ENCODE measurements around the gene LSP1.
"Not testable (repeated sequence)": the region's sequence is repeated elsewhere in the genome, so short reads cannot be mapped to it uniquely, and the experiment has no call there.

Gene LSP1, protein sequence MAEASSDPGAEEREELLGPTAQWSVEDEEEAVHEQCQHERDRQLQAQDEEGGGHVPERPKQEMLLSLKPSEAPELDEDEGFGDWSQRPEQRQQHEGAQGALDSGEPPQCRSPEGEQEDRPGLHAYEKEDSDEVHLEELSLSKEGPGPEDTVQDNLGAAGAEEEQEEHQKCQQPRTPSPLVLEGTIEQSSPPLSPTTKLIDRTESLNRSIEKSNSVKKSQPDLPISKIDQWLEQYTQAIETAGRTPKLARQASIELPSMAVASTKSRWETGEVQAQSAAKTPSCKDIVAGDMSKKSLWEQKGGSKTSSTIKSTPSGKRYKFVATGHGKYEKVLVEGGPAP

DNA sequence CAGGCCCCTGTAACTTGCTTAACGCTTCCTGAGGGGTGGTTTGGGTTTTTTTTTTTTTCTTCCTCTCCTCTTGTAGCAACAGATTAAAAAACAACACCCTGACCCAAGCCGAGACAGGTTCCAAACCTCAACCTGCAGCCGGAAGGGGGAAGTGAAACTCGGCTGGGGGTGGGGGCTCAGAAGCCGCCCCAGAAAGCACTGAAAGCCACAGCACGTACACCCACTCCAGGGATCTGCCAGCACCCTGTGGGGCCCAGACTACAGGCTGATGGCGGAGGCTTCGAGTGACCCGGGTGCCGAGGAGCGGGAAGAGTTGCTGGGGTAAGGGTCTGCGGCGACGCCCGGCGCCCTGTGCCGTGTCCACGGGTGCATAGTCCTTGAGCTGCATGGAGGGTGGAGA is at the start of gene LSP1:
LSP1 (plus strand) TSS at position 208 of the 400 bp plus-strand sequence; CDS start at position 269, 61 bp downstream.
- DNase-seq (ENCODE audit: low read depth in 2 of 2, low spot score in 1 of 2): peak; percentile 47 to 59

DNA sequence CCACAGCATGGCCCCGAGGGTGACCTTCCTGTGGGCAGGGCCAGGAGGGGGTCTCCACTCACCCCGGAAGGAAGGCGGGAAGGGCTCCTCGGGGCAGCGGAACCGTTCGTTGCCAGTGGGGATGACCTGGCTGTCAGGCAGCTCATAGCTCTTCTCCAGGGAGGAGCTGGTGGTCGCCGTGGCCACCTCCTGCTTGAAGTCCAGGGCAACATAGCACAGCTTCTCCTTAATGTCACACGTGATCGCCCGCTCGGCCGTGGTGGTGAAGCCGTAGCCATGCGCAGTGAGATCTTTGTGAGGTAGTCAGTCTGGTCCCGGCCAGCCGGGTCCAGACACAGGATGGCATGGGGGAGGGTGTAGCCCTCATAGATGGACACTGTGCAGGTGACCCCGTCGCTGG is 49.6 kb upstream of the LSP1 start:
- DNase-seq (ENCODE audit: low read depth in 2 of 2, low spot score in 1 of 2): no peak

DNA sequence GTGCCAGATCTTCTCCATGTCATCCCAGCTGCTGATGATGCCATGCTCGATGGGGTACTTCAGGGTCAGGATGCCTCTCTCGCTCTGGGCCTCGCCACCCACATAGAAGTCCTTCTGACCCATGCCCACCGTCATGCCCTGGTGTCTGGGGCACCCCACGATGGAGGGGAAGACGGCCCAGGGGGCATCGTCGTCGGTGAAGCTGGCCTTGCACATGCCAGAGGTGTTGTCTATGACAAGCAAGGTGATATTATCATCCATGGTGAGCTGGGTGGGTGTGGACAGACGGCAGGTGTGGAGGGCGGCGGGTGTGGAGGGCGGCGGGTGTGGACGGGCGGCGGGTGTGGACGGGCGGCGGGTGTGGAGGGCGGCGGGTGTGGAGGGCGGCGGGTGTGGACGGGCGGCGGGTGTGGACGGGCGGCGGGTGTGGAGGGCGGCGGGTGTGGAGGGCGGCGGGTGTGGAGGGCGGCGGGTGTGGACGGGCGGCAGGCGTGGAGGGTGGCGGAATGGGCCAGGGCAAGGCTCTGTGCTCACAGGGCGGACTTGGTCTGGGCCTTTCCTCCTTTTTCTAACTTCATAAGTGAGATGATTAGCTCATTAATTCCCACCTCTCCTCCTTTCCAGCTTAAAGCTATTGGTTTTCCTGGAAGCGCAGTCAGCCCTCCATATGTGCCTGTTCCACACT is 48.9 kb upstream of the LSP1 start:
- DNase-seq (ENCODE audit: low read depth in 2 of 2, low spot score in 1 of 2): not testable (repeated sequence)

DNA sequence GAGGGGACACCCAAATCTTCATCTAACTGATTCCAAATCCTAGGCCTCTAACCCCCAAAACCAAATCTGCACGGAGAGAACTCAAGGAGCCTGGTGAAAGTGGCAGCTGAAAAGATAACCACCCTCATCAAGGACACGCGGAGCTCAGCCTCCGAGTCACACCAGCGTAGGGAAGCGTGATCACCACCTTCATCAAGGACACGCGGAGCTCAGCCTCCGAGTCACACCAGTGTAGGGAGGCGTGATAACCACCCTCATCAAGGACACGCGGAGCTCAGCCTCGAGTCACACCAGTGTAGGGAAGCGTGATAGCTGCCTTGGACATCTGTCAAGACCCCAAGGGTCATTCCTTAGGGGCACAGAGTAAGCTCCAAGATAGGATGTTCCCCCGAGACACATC is 47.4 kb upstream of the LSP1 start:
- DNase-seq (ENCODE audit: low read depth in 2 of 2, low spot score in 1 of 2): no peak

DNA sequence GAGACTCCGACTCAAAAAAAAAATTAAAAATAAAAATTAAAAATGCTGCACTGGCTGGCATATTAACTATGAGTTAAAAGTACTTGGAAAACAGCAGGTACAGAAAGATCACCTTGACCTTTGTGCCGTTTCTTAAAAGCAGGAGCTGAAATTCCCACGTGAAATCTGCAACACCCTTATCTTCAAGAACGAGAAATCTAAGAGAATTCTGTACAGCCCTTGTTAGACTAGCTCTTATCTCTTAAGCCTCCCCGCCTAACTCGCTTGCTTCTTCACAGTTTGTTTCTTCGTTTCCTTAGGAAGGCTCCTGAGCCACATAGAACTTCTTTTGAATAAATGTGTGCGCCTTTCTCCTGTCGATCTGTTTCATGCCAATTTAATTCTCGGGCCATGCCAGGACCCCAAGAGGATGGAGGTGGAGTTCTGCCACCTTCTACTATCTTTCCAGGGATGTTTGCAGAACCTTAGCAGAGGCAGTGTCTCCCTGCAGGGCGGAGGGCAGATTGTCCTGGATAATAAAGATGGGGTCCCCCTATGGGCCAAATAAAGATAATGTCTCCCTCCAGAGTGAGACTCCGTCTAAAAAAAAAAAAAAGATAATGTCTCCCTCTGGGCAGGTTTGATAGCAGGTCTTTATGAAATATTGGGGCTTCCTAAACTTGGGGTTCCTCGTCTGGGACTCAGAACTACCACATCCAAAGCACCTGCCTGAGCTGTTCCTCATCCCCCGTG is 45.5 kb upstream of the LSP1 start:
- no peak for DNase-seq (ENCODE audit: low read depth in 2 of 2, low spot score in 1 of 2)

DNA sequence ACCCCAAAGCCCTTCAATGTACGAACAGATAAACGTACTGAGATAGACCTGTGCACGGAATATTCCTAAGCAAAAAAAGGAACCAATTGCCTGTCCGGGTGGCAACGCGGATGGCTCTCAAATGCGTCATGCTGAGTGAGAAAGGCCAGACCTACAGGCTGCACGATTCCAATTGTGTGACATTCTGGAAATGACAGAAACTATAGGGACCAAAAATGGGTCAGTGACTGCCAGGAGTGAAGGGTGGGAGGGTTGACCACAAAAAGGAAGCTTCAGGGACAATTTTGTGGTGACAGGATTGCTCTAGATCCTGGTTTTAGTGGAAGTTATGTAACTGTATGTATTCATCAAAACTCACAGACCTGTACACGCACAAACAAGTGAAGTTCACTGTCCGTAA is 42.1 kb upstream of the LSP1 start:
- DNase-seq (ENCODE audit: low read depth in 2 of 2, low spot score in 1 of 2): no peak

DNA sequence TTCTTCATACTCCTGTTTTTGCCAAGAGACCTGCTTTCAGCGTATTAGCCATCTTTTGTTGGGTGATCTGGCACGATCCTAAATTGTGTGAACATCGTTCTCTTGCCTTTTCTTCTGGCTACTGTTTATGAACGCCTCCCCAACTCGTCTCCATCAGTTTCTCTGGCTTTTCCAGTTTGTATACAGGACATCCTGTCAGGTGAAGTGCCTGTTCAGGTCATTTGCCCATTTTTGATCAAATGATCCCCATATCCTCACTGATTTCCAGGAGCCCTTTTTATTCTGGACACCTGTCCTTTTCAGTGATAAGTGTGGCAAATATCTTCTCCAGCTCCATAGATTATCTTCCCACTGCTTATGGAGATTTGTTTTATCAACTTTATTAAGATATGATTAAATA is 40.6 kb upstream of the LSP1 start:
- no peak for DNase-seq (ENCODE audit: low read depth in 2 of 2, low spot score in 1 of 2)

DNA sequence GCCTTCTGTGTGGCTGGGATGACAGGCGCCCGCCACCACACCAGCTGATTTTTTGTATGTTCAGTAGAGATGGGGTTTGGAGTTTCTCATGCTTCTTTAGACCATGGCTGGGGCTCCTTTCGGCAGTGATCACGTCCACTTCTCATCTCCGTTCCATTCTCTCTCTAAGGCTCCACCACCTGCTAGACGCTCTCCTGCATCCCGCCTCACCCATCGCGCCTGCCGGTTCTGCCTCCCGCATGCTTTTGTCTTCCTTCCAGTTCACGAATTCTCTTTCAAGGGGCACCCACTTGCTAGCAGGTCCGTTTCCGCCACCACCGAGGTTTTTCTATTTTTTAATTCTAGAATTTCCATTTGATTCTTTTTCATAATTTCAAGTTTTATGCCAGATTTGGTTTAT is 40.1 kb upstream of the LSP1 start:
- DNase-seq (ENCODE audit: low read depth in 2 of 2, low spot score in 1 of 2): no peak

DNA sequence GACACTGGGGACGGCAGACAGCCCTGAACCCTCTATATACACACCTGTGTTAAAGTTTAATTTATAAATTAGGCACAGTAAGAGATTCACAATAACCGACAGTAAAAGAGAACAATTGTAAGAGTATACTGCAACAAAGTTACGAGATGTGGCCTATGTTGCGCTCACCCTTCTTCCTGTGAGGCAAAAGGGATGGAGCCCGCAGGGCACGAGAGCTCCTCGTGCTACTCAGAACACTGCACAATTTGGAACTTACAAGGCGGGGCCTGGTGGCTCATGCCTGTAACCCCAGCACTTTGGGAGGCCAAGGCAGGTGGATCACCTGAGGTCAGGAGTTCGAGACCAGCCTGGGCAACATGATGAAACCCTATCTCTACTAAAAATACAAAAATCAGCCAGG is 39.5 kb upstream of the LSP1 start:
- not testable (repeated sequence) for DNase-seq (ENCODE audit: low read depth in 2 of 2, low spot score in 1 of 2)

DNA sequence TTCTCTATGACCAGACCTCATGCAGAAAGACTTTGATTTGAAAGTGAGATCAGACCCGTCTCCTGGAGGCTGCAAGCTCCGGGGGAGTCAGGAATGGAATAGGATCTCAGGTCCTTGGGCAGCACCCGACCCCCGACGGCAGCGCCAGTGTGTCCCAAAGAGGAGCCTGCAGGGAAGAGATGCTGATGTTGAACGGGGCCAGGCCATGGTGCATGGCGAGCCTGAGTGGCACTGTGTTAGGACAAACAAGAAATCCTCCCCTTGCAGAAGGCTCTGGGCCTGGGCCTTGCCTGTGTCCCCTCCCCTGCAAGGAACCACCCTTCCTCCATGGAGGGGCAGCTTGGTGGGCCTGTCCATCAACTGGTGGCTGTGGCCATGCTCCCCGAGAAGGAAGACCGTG is 38.2 kb upstream of the LSP1 start:
- no peak for DNase-seq (ENCODE audit: low read depth in 2 of 2, low spot score in 1 of 2)

DNA sequence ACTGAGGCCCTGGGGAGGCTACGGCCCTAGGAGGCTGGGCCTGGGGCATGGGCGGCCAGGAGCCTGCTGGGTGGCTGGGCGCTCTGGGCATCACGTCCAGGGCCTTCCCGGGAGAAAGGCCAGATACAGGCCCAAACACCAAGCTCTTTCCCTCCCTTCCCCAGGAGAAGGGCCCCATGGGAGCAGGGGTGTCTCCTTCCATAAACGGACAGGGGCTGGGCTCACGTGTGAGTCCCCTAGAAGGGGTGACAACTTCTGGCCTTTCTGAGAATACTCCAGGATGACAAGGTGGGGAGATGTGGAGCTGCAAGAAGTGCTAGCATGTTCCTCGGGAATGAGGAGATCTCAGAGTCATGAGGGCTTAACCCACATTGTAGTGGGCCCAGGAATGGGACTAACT is 37.6 kb upstream of the LSP1 start:
- no peak for DNase-seq (ENCODE audit: low read depth in 2 of 2, low spot score in 1 of 2)

DNA sequence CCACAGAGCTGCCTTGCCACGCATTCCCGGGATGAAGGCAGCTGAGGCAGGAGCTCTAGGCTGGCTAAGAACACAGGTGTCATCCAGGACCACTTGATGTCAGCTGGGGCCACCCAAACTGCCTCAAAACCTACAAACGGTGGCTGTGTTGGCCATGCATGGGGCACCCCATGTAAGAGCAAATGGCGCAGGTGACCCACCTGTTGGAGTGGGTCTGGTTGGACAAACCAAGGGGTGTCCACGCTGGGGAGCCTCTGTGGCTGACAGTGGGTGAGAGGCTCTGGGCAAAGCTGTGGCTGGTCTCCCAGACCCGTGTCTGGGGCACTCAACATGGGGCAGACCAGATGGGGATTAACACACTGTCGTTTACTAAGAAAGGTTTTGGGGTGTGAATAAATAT is 37.1 kb upstream of the LSP1 start:
- no peak for DNase-seq (ENCODE audit: low read depth in 2 of 2, low spot score in 1 of 2)

DNA sequence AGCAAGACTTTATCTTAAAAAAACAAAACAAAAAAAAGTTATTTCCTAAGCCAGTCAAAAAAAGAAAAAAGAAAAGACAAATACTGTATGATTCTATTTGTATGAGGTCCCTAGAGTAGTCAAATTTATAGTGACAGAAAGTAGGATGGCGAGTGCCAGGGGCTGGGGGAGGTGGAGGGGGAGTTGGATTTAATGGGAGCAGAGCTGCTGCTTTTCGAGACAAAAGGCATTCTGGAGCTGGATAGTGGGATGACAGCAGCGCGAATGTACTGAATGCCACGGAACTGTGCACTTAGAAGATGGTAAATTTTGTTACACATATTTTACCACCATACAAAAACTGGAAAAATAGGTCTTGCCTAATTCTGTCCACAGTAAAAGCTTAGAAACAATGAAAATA is 35.9 kb upstream of the LSP1 start:
- no peak for DNase-seq (ENCODE audit: low read depth in 2 of 2, low spot score in 1 of 2)

DNA sequence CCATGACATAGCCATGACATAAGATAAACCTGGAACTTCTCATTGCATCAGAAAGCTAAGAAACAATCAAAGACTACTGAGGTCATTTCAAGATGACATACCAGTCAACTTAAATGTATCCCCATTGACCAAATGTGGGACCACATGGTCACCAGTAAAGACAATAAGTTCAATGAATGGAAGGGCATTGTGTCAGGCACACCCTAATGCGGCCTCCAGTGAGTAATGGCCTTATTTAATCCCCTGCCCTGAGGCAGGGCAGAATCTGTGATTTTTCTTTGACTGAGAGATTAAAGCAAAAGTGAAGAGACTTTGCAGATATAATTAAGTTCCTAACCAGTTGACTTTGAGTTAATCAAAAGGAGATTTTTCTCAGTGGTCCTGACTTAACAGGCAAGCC is 35.4 kb upstream of the LSP1 start:
- DNase-seq (ENCODE audit: low read depth in 2 of 2, low spot score in 1 of 2): no peak

DNA sequence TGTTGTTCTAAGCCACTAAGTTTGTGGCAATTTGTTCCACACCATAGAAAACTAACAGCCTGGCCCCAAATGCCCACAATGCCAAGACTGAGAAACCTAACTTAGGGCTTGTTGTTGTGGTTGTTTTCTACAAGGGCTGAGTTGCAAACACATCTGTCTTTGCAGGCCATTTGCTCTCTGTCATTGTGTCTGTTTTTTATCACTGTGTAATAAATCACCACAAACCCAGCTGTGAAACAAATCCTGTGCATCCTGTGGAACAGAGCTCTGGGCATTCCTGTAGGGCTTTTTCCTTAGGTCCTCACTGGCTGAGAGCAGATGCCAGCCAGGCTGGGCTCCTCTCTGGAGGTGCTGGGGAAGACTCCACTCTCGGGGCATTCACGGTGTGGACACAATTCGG is 33.8 kb upstream of the LSP1 start:
- no peak for DNase-seq (ENCODE audit: low read depth in 2 of 2, low spot score in 1 of 2)

DNA sequence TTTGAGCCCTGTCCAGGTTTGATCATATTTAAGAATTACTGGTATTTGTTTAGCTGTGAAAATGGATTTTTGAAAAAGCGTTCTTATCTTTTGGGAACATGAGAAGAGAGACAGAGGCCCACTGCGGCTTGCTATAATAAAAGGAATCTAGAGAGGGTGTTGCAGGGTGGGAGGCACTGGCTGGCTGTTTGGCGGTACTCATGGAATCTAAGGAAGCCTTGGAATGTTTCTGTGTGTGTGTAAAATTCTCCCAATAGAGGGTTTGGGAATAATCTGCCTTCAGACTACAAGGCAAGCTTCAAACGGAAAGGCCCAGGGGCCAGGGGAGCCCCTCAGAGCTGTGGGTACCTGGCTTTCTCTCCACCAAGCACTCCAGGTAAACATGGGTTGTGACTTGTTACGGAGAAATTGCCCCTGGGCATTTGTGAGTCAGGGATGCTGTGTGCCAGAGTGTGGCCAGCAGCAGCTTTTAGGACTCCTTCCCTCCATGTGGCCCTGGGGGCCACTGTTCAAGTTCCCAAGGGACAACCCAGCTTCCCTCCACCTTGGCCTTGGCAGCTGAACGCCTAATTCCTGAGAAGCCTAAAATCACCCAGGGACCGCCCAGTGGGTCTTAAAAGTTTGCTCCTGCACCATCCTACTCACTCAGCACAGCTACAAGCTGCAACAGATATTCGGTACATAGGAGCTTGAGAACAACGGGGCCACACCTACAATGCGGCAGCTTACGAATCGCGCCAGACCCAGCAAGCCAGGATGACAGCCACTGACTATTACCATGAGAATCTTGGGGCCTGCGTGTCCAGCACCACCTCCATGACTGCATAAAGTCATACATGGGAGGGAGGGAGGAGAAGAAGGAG is 32.2 kb upstream of the LSP1 start:
- no peak for DNase-seq (ENCODE audit: low read depth in 2 of 2, low spot score in 1 of 2)

DNA sequence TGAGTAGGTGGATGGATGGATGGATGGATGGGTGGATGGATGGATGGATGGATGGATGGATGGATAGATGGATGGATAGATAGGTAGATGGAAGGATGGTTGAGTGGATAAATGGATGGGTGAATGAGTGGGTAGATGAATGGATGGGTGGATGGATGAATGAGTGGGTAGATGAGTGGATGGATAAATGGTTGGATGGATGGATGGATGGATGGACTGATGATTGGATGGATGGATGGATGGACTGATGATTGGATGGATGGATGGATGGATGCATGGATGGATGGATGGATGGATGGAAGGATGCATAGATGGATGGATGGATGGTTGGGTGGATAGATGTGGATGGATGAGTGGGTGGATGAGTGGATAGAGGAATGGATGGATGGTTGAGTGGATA is 31.3 kb upstream of the LSP1 start:
- DNase-seq (ENCODE audit: low read depth in 2 of 2, low spot score in 1 of 2): no peak

DNA sequence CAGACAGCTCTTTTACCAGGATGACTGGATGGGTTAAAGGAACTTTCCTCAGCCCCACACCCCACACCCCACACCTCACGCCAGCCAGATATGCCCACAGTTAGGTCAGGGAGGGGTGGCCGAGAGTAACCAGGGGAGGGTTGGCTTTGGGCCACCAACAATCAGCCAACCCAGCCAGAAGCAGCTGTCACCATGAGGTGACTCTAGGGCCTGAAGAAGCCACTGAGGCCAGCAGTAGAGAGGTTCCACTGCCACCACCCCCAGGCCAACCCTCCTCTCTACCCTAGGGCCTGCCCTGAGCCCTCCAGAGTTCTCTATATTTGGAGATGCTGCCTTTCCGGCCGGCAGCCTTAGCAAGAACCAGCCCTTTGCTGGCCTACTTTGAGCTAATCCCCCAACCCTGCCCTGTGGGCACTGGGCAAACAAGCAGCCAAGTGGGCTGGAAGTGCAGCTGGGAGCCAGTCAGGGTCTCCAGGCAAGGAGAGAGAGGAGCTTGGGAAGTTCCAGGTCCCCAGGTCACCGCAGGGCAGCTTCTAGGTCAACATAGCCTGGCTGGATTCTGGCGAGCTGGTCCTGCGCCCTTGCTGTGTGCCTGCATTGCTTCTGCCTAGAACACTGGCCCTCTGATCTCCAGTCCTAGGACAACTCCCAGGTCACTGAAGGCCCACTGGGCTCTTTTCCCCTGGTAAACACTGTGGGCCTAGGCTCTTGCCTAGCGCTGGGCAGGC is 30.1 kb upstream of the LSP1 start:
- no peak for DNase-seq (ENCODE audit: low read depth in 2 of 2, low spot score in 1 of 2)

DNA sequence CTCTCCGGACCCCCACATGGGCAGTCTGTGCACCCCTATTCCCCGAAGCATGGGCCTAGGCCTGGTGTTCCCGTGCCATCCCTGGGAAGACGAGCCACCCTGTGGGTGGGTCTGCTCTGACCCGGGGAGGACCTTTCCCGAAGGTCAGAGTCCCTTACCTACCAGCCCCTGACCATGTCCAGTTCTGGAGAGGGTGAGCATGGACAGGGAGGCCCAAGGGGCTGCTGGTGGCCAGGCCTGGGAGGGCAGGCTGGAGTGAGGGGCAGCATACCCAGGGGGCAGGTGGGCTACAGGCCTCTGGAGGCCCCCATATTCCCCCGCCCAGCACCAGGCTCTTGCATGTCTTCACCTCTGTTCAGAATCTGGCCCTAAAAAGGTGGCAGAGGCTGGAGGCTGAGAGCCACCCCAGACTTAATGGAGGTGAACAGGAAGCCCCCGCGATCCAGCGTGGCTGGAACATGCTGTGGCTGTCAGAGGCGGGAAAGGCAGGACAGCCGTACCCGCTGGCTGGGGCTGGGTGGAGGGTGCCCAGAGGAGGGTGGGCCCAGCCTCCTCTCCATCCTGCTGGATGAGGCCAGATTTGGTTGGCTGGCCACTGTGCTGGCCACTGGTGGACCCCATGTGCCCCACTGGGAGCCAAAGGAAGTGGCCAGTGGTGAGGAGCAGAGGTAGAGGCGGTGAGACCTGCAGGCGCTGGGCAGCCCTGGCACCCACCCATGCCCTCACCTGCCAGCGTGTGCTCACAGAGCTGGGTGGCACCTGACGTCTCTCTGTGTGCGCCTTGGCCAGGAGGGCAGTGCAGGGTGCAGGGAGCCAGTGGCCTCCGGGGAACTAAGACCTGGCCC is 29.3 kb upstream of the LSP1 start:
- no peak for DNase-seq (ENCODE audit: low read depth in 2 of 2, low spot score in 1 of 2)

Measured in stimulated activated CD8-positive, alpha-beta memory T cell treated with anti-CD3 and anti-CD28 coated beads, Interleukin-4, amount 100 ng/mL, for 1 hour (primary cell).